OCI-LY7 (cell line): ENCODE data around the gene PARVG. TPM values are rescaled to one million over a fixed set of nuclear protein-coding genes. Genes with fewer than 3 reads are reported as not detected.

ENCODE experiments used
- BruUV-seq: library from RNA; stranded (reverse); fragments of 400-500 nt; replicated peaks from 2 replicates; lab custom pipeline; 2021; lab: Mats Ljungman, UMichigan
- CTCF ChIA-PET: fragments of 300-600 bp; sonication (Branson Sonifier 250); formaldehyde crosslinking; loops from one replicate; lab custom pipeline; 2022; ENCODE audit warnings: antibody characterized with exemption; ENCODE audit not compliant: unreplicated experiment; lab: Charles Lee
- POLR2A ChIA-PET: fragments of 300-600 bp; sonication (Branson Sonifier 250); formaldehyde crosslinking; loops from one replicate; lab custom pipeline; 2022; ENCODE audit warnings: antibody characterized with exemption; lab: Charles Lee
- DNase-seq: peaks from one replicate; pipeline ENCODE4 v3.0.0-alpha.2; 2015; ENCODE audit warnings: low spot score
- H2AFZ ChIP-seq: fragments of 200-600 bp; sonication (generic), shearing (Covaris generic); 2 replicates; pipeline ENCODE4 v1.6.1; 2014; ENCODE audit warnings: mild to moderate bottlenecking, antibody characterized with exemption, low read length, moderate library complexity
- H3K27ac ChIP-seq: fragments of 200-600 bp; sonication (generic); 2 replicates; pipeline ENCODE4 v1.5.1; 2014; ENCODE audit warnings: mixed run types, low read depth, mild to moderate bottlenecking, moderate library complexity, low read length, inconsistent platforms; ENCODE audit not compliant: poor library complexity, severe bottlenecking
- H3K36me3 ChIP-seq: fragments of 200-600 bp; sonication (generic); 2 replicates; pipeline ENCODE4 v1.6.1; 2014; ENCODE audit warnings: mild to moderate bottlenecking, antibody characterized with exemption, low read length, moderate library complexity, mixed read lengths; ENCODE audit not compliant: insufficient read depth
- H3K4me1 ChIP-seq: fragments of 200-600 bp; sonication (generic); 2 replicates; pipeline ENCODE4 v1.5.1; 2014; ENCODE audit warnings: mild to moderate bottlenecking, low read length; ENCODE audit not compliant: insufficient read depth, poor library complexity, severe bottlenecking
- H3K4me2 ChIP-seq: fragments of 200-600 bp; sonication (generic); 2 replicates; pipeline ENCODE4 v1.6.1; 2014; ENCODE audit warnings: mild to moderate bottlenecking, low read length
- H3K4me3 ChIP-seq: fragments of 200-600 bp; sonication (generic); 2 replicates; pipeline ENCODE4 v1.5.1; 2014; ENCODE audit warnings: mild to moderate bottlenecking, low read depth, low read length; ENCODE audit not compliant: poor library complexity, severe bottlenecking
- H3K79me2 ChIP-seq: fragments of 200-600 bp; sonication (generic); 2 replicates; pipeline ENCODE4 v1.6.1; 2016; ENCODE audit warnings: low read depth, mild to moderate bottlenecking, low read length, moderate library complexity, mixed read lengths; ENCODE audit not compliant: insufficient read depth
- H3K9me2 ChIP-seq: fragments of 200-600 bp; sonication (generic); 2 replicates; pipeline ENCODE4 v1.6.1; 2016; ENCODE audit warnings: mild to moderate bottlenecking, low read length, mixed read lengths; ENCODE audit not compliant: insufficient read depth
- H3K9me3 ChIP-seq: fragments of 200-600 bp; sonication (generic); 2 replicates; pipeline ENCODE4 v1.6.1; 2014; ENCODE audit warnings: mild to moderate bottlenecking, mixed run types, low read length, mixed read lengths
- H4K20me1 ChIP-seq: fragments of 200-600 bp; sonication (generic); 2 replicates; pipeline ENCODE4 v1.6.1; 2014; ENCODE audit warnings: mild to moderate bottlenecking, antibody characterized with exemption, low read length, moderate library complexity, mixed read lengths; ENCODE audit not compliant: insufficient read depth
- EZH2phosphoT487 ChIP-seq: fragments of 200-600 bp; sonication (generic); IDR thresholded peaks from 2 replicates; pipeline ENCODE4 v1.6.1; 2018; ENCODE audit warnings: low read depth, borderline replicate concordance, mild to moderate bottlenecking, mixed run types, antibody characterized with exemption, low read length, moderate library complexity, mixed read lengths
- intact Hi-C: fragments of 100-400 bp; cut with micrococcal nuclease; formaldehyde crosslinking; loops from one replicate; pipeline ENCODE4 v1.10.0; 2022; ENCODE audit not compliant: unreplicated experiment
- total RNA-seq, 2 experiments: library from RNA; depleted of rRNA in 1 of 2; stranded (reverse); fragments of >200 nt in 1 of 2; shearing (Covaris generic) in 1 of 2; gene quantifications; 2 replicates each; pipeline ENCODE4 v1.2.3, GENCODE V29; 2014 to 2022
- TF ChIP-seq, protein P1 (sequence below): fragments of 200-600 bp; sonication (generic); conservative IDR thresholded peaks from 2 replicates; pipeline ENCODE4 v1.5.1; 2014; ENCODE audit warnings: mild to moderate bottlenecking, antibody characterized with exemption, low read length, moderate library complexity, mixed read lengths

The PARVG gene
- total RNA-seq, 2 experiments from 2014 or later, result 0.85 to 7.7 TPM

GRCh38 chr22:44249376-44250147 is 68.8 kb downstream of the PARVG start:
- H4K20me1 ChIP-seq, result no peaks in the 10 kb centered on the region
- TF ChIP-seq, protein P1, sequence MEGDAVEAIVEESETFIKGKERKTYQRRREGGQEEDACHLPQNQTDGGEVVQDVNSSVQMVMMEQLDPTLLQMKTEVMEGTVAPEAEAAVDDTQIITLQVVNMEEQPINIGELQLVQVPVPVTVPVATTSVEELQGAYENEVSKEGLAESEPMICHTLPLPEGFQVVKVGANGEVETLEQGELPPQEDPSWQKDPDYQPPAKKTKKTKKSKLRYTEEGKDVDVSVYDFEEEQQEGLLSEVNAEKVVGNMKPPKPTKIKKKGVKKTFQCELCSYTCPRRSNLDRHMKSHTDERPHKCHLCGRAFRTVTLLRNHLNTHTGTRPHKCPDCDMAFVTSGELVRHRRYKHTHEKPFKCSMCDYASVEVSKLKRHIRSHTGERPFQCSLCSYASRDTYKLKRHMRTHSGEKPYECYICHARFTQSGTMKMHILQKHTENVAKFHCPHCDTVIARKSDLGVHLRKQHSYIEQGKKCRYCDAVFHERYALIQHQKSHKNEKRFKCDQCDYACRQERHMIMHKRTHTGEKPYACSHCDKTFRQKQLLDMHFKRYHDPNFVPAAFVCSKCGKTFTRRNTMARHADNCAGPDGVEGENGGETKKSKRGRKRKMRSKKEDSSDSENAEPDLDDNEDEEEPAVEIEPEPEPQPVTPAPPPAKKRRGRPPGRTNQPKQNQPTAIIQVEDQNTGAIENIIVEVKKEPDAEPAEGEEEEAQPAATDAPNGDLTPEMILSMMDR, result no peak
- TF ChIP-seq EZH2phosphoT487, result no peak
- H2AFZ ChIP-seq, result no peak overlapping the region
- no peaks in the 10 kb centered on the region for H3K9me3 ChIP-seq
- H3K4me3 ChIP-seq, result no peak overlapping the region
- intact Hi-C loops, result no loop called here
- no peak overlapping the region for H3K4me2 ChIP-seq
- no TSS peak for BruUV-seq
- no peaks in the 10 kb centered on the region for H3K9me2 ChIP-seq
- H3K27ac ChIP-seq, result no peak overlapping the region
- ChIA-PET CTCF (no interaction called here), POLR2A (no interaction called here)
- H3K36me3 ChIP-seq, result no peaks in the 10 kb centered on the region
- H3K4me1 ChIP-seq, result no peaks in the 10 kb centered on the region
- H3K79me2 ChIP-seq, result no peaks in the 10 kb centered on the region
- no peak for DNase-seq

GRCh38 chr22:44254811-44255210 is 74.1 kb downstream of the PARVG start:
- ChIA-PET CTCF (no interaction called here), POLR2A (no interaction called here)
- Histone ChIP-seq H3K79me2 (no peaks in the 10 kb centered on the region), H2AFZ (no peak overlapping the region), H3K4me3 (no peak overlapping the region), H3K27ac (no peak overlapping the region), H3K36me3 (no peaks in the 10 kb centered on the region), H3K4me1 (no peaks in the 10 kb centered on the region), H3K9me3 (no peaks in the 10 kb centered on the region), H4K20me1 (no peaks in the 10 kb centered on the region), H3K4me2 (no peak overlapping the region), H3K9me2 (no peaks in the 10 kb centered on the region)
- intact Hi-C loops, result no loop called here
- no peak for DNase-seq
- no peak for TF ChIP-seq EZH2phosphoT487
- TF ChIP-seq, protein P1, result no peak
- BruUV-seq, result no TSS peak

GRCh38 chr22:44256085-44256484 is 75.4 kb downstream of the PARVG start:
- DNase-seq, result no peak
- POLR2A ChIA-PET, result no interaction called here

More at GRCh38 chr22:44256085-44256484, 75.4 kb downstream of the PARVG start:
- BruUV-seq, result no TSS peak
- Histone ChIP-seq H3K9me3 (no peaks in the 10 kb centered on the region), H3K9me2 (no peaks in the 10 kb centered on the region), H2AFZ (no peak overlapping the region), H3K27ac (no peak overlapping the region), H3K4me1 (no peaks in the 10 kb centered on the region), H3K4me2 (no peak overlapping the region), H3K4me3 (no peak overlapping the region), H3K79me2 (no peaks in the 10 kb centered on the region), H3K36me3 (no peaks in the 10 kb centered on the region), H4K20me1 (no peaks in the 10 kb centered on the region)
- no peak for TF ChIP-seq EZH2phosphoT487
- TF ChIP-seq, protein P1, result no peak
- intact Hi-C loops, result no loop called here
- CTCF ChIA-PET, result no interaction called here
